Endodermal cell (in vitro differentiated cells): Measurements from ENCODE around the gene SIT1. TPM values are rescaled to one million over a fixed set of nuclear protein-coding genes. Genes with fewer than 3 reads are reported as not detected.

Experiments used
- DNase-seq: peaks from one replicate; pipeline ENCODE4 v3.0.0-alpha.2; 2017
- H3K27ac ChIP-seq: 2 replicates; pipeline ENCODE4 v1.5.1; 2013; ENCODE audit warnings: mild to moderate bottlenecking, low read depth, low read length, moderate library complexity
- H3K27me3 ChIP-seq: 2 replicates; pipeline ENCODE4 v1.6.1; 2013; ENCODE audit warnings: mild to moderate bottlenecking, low read length, moderate library complexity; ENCODE audit not compliant: insufficient read depth, control insufficient read depth, poor library complexity, severe bottlenecking
- H3K36me3 ChIP-seq: 2 replicates; pipeline ENCODE4 v1.7.0; 2013; ENCODE audit warnings: mild to moderate bottlenecking, low read length, moderate library complexity; ENCODE audit not compliant: control insufficient read depth, insufficient read depth
- H3K4me1 ChIP-seq: one replicate; pipeline ENCODE4 v1.7.0; 2013; ENCODE audit warnings: low read length; ENCODE audit not compliant: control insufficient read depth, insufficient read depth
- H3K4me3 ChIP-seq: 2 replicates; pipeline ENCODE4 v1.5.1; 2013; ENCODE audit warnings: mild to moderate bottlenecking, low read length, moderate library complexity
- H3K9ac ChIP-seq: 2 replicates; pipeline ENCODE4 v1.6.1; 2013; ENCODE audit warnings: mild to moderate bottlenecking, low read length, moderate library complexity; ENCODE audit not compliant: poor library complexity, severe bottlenecking; ENCODE audit errors: extremely low read depth
- H3K9me3 ChIP-seq: 2 replicates; pipeline ENCODE4 v1.6.1; 2013; ENCODE audit warnings: mild to moderate bottlenecking, low read length, moderate library complexity; ENCODE audit not compliant: control insufficient read depth
- H3K27ac Mint-ChIP-seq: 2 replicates; pipeline ENCODE4 v1.8.0; 2020; ENCODE audit warnings: mixed read lengths
- H3K27me3 Mint-ChIP-seq: 2 replicates; pipeline ENCODE4 v1.8.0; 2021; ENCODE audit warnings: mild to moderate bottlenecking, mixed read lengths; ENCODE audit not compliant: insufficient read depth
- H3K36me3 Mint-ChIP-seq: 2 replicates; pipeline ENCODE4 v1.8.0; 2020; ENCODE audit warnings: low read depth, mixed read lengths
- H3K4me1 Mint-ChIP-seq: 2 replicates; pipeline ENCODE4 v1.8.0; 2020; ENCODE audit warnings: mixed read lengths
- H3K4me3 Mint-ChIP-seq: 2 replicates; pipeline ENCODE4 v1.8.0; 2020; ENCODE audit warnings: mild to moderate bottlenecking, moderate library complexity, mixed read lengths
- H3K9me3 Mint-ChIP-seq: 2 replicates; pipeline ENCODE4 v1.8.0; 2020; ENCODE audit warnings: mild to moderate bottlenecking, mixed read lengths
- CTCF ChIP-seq: fragments of 200-600 bp; sonication (generic); conservative IDR thresholded peaks from 2 replicates; pipeline ENCODE4 v1.5.0; 2021; ENCODE audit warnings: antibody characterized with exemption, mild to moderate bottlenecking
- WGBS, 2 experiments: methylation state at CpG; one replicate each; pipeline versions ENCODE4 v1.1.5 to v1.1.7; 2013; ENCODE audit warnings: missing lambda C conversion rate in 2 of 2, mixed read lengths in 1 of 2; ENCODE audit not compliant: insufficient coverage in 1 of 2, insufficient read length in 1 of 2; 5-methylcytosine and 5-hydroxymethylcytosine counted together
- total RNA-seq, 2 donors: library from RNA; stranded (reverse); fragmentation: NEBNext Ultra II Directional in 1 of 2; extraction: Animal tissue kit (Norgen Biotek cat#: 25700) in 1 of 2; gene quantifications; 2 replicates in 1 of 2; 3 replicates in 1 of 2; pipeline ENCODE4 v1.2.1, GENCODE V29; 2021

The SIT1 gene
- total RNA-seq, 2 donors from 2014 or later, result 0.22 TPM; not detected in 1

GRCh38 chr9:35611230-35611797, 39.4 kb downstream of the SIT1 start:
- H3K36me3 ChIP-seq, result peaks cover 14% of the 10 kb centered on the region
- peaks cover 33% of the 10 kb centered on the region for H3K27me3 Mint-ChIP-seq
- H3K4me1 Mint-ChIP-seq, result peaks cover 7% of the 10 kb centered on the region
- peaks cover 3% of the 10 kb centered on the region for H3K4me1 ChIP-seq
- no peaks in the 10 kb centered on the region for H3K9me3 ChIP-seq
- peak; percentile 79 for TF ChIP-seq CTCF
- H3K4me3 Mint-ChIP-seq, result no peak overlapping the region
- no peak overlapping the region for H3K27ac ChIP-seq
- no peak overlapping the region for H3K4me3 ChIP-seq
- peak; percentile 75 for DNase-seq
- peaks cover 23% of the 10 kb centered on the region for H3K27me3 ChIP-seq
- H3K27ac Mint-ChIP-seq, result no peak overlapping the region
- no peaks in the 10 kb centered on the region for H3K9me3 Mint-ChIP-seq
- H3K9ac ChIP-seq, result no peak overlapping the region
- peaks cover 18% of the 10 kb centered on the region for H3K36me3 Mint-ChIP-seq
- 39 to 40% methylated on average over 7 to 8 of the region's 8 CpGs for WGBS, 2 experiments

- peaks cover 18% of the 10 kb centered on the region for H3K36me3 Mint-ChIP-seq
These were observed 40.9 kb downstream of the SIT1 start for GRCh38 chr9:35609820-35610163.

GRCh38 chr9:35609001-35609819, 41.5 kb downstream of the SIT1 start:
- Histone ChIP-seq H3K4me1 (peaks cover 6% of the 10 kb centered on the region), H3K9ac (no peak overlapping the region), H3K9me3 (no peaks in the 10 kb centered on the region), H3K36me3 (peaks cover 14% of the 10 kb centered on the region), H3K4me3 (no peak overlapping the region), H3K27ac (no peak overlapping the region), H3K27me3 (peaks cover 8% of the 10 kb centered on the region)
- Mint-ChIP-seq H3K27me3 (peaks cover 12% of the 10 kb centered on the region), H3K9me3 (no peaks in the 10 kb centered on the region), H3K4me1 (peaks cover 2% of the 10 kb centered on the region), H3K27ac (no peak overlapping the region), H3K36me3 (peaks cover 18% of the 10 kb centered on the region), H3K4me3 (no peak overlapping the region)
- no peak for DNase-seq
- WGBS, 2 experiments, result 95 to 98% methylated on average over 11 to 31 of the region's 31 CpGs
- TF ChIP-seq CTCF, result no peak

More at GRCh38 chr9:35609820-35610163, 40.9 kb downstream of the SIT1 start:
- no peak overlapping the region for H3K27ac Mint-ChIP-seq
- peaks cover 2% of the 10 kb centered on the region for H3K4me1 Mint-ChIP-seq
- H3K9me3 ChIP-seq, result no peaks in the 10 kb centered on the region
- peaks cover 14% of the 10 kb centered on the region for H3K36me3 ChIP-seq
- TF ChIP-seq CTCF, result no peak
- DNase-seq, result no peak
- H3K4me3 Mint-ChIP-seq, result no peak overlapping the region
- peaks cover 13% of the 10 kb centered on the region for H3K27me3 ChIP-seq
- H3K9ac ChIP-seq, result no peak overlapping the region
- no peaks in the 10 kb centered on the region for H3K9me3 Mint-ChIP-seq
- WGBS, 2 experiments, result 92 to 93% methylated on average over 12 to 13 of the region's 13 CpGs
- H3K4me3 ChIP-seq, result no peak overlapping the region
- no peak overlapping the region for H3K27ac ChIP-seq
- peaks cover 6% of the 10 kb centered on the region for H3K4me1 ChIP-seq
- peaks cover 18% of the 10 kb centered on the region for H3K27me3 Mint-ChIP-seq
